ENCODE measurements around the gene RAD51B. TPM values are rescaled to one million over a fixed set of nuclear protein-coding genes. Genes with fewer than 3 reads are reported as not detected.

RAD51B gene
- total RNA-seq, 1 experiment from 2014 or later = 20.0 TPM

DNA sequence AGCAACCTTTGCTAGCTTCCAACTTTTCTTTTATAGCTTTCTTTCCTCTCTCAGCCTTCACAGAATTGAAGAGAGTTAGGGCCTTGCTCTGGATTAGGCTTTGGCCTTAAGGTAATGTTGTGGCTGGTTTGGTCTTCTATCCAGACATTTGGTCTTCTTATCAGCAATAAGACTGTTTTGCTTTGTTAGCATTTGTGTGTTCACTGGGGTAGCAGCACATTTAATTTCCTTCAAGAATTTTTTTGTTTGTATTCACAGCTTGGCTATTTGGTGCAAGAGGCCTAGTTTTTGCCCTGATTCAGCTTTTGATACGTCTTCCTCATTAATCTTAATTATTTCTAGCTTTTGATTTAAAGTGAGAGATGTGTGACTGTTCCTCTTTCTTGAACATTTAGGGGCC is 130.8 kb downstream of the RAD51B start:
- TF ChIP-seq EGR1 (IDR thresholded peaks at IDR 0.05; ENCODE audit: low read depth) (no peak), RAD21 (IDR thresholded peaks at IDR 0.05; ENCODE audit: low read depth) (no peak), CEBPB (IDR thresholded peaks at IDR 0.05; ENCODE audit: low read depth) (no peak), JUND (IDR thresholded peaks at IDR 0.05) (no peak), ZNF274 (IDR thresholded peaks at IDR 0.05; ENCODE audit: low read depth, low read length) (no peak), FOSL1 (IDR thresholded peaks at IDR 0.05; ENCODE audit: low read depth) (no peak), POLR2AphosphoS5 (IDR thresholded peaks at IDR 0.05; ENCODE audit: low read depth, low read length) (no peak), TCF7L2 (IDR thresholded peaks at IDR 0.05; ENCODE audit: borderline replicate concordance, extremely low read depth, insufficient read depth, insufficient read length) (no peak), POLR2A (IDR thresholded peaks at IDR 0.05; ENCODE audit: borderline replicate concordance, extremely low read depth, insufficient read depth, insufficient read length) (no peak), ZFX (IDR thresholded peaks at IDR 0.05) (no peak), EZH2phosphoT487 (IDR thresholded peaks at IDR 0.05; ENCODE audit: borderline replicate concordance) (no peak), SIN3A (IDR thresholded peaks at IDR 0.05; ENCODE audit: low read depth) (no peak)
- TF ChIP-seq, protein P1, sequence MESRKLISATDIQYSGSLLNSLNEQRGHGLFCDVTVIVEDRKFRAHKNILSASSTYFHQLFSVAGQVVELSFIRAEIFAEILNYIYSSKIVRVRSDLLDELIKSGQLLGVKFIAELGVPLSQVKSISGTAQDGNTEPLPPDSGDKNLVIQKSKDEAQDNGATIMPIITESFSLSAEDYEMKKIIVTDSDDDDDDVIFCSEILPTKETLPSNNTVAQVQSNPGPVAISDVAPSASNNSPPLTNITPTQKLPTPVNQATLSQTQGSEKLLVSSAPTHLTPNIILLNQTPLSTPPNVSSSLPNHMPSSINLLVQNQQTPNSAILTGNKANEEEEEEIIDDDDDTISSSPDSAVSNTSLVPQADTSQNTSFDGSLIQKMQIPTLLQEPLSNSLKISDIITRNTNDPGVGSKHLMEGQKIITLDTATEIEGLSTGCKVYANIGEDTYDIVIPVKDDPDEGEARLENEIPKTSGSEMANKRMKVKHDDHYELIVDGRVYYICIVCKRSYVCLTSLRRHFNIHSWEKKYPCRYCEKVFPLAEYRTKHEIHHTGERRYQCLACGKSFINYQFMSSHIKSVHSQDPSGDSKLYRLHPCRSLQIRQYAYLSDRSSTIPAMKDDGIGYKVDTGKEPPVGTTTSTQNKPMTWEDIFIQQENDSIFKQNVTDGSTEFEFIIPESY (IDR thresholded peaks at IDR 0.05; ENCODE audit: extremely low read depth, insufficient replicate concordance, low read length) = no peak
- TF ChIP-seq, protein P2, sequence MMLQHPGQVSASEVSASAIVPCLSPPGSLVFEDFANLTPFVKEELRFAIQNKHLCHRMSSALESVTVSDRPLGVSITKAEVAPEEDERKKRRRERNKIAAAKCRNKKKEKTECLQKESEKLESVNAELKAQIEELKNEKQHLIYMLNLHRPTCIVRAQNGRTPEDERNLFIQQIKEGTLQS (IDR thresholded peaks at IDR 0.05) = no peak
- TF ChIP-seq, protein P3, sequence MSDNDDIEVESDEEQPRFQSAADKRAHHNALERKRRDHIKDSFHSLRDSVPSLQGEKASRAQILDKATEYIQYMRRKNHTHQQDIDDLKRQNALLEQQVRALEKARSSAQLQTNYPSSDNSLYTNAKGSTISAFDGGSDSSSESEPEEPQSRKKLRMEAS (IDR thresholded peaks at IDR 0.05) = no peak
- H3K36me3 ChIP-seq (ENCODE audit: control insufficient read depth in 1 of 2, insufficient read depth in 2 of 2, low read length in 2 of 2) = no peaks in the 10 kb centered on the region
- H3K79me2 ChIP-seq (ENCODE audit: insufficient read depth, low read length) = no peaks in the 10 kb centered on the region
- intact Hi-C loops (cut with micrococcal nuclease) = no loop called here
- H2AFZ ChIP-seq (ENCODE audit: low read depth, low read length, poor library complexity, severe bottlenecking) = no peak overlapping the region
- H3K4me1 ChIP-seq (ENCODE audit: control insufficient read depth in 1 of 2, insufficient read depth in 2 of 2, low read length in 2 of 2) = peaks cover 0 to 3% of the 10 kb centered on the region in 2 experiments; a peak in 1 of 4 replicates
- no peak overlapping the region for H3K4me3 ChIP-seq (replicated peaks in 1 of 2; ENCODE audit: low read depth in 1 of 2, low read length in 2 of 2)
- H4K20me1 ChIP-seq (ENCODE audit: insufficient read depth) = no peaks in the 10 kb centered on the region
- POLR2A ChIA-PET = no interaction called here
- H3K9ac ChIP-seq (ENCODE audit: low read length) = no peak overlapping the region
- CTCF ChIA-PET = no interaction called here
- DNase-seq (ENCODE audit: low read depth, low spot score) (no peak), ATAC-seq (no peak)
- no peak overlapping the region for H3K27ac ChIP-seq (ENCODE audit: low read depth, low read length)
- H3K27me3 ChIP-seq (ENCODE audit: insufficient read depth, low read length) = no peaks in the 10 kb centered on the region
- BruUV-seq (replicated peaks) = no TSS peak
- H3K4me2 ChIP-seq (ENCODE audit: low read length) = no peak overlapping the region
- H3K9me2 ChIP-seq (ENCODE audit: insufficient read depth) = no peaks in the 10 kb centered on the region
- H3K9me3 ChIP-seq (ENCODE audit: control insufficient read depth in 1 of 2, insufficient read depth in 1 of 2, low read depth in 1 of 2, low read length in 2 of 2) = peaks cover 0 to 4% of the 10 kb centered on the region in 2 experiments; a peak in 1 of 4 replicates
- RAD21 ChIA-PET (ENCODE audit: low non-redundant PET in 1 of 2, low total read pairs in 2 of 2, uncharacterized antibody in 2 of 2, unreplicated experiment in 2 of 2) = no interaction called here

Data from HCT116 (cell line).